ENCODE measurements around the gene FES.

FES gene

GRCh38 chr15:90915216-90915807, 31.0 kb downstream of the FES start:
- no peak overlapping the region for H3K4me3 ChIP-seq (ENCODE audit: low read depth, low read length)
- TF ChIP-seq CTCF (IDR thresholded peaks at IDR 0.05; ENCODE audit: insufficient read depth, low read depth, low read length, missing control alignments), result no peak
- no peak for DNase-seq (ENCODE audit: low read depth)

GRCh38 chr15:90915808-90916440, 31.6 kb downstream of the FES start:
- TF ChIP-seq CTCF (IDR thresholded peaks at IDR 0.05; ENCODE audit: insufficient read depth, low read depth, low read length, missing control alignments), result no peak
- no peak for DNase-seq (ENCODE audit: low read depth)
- H3K4me3 ChIP-seq (ENCODE audit: low read depth, low read length), result no peak overlapping the region

- no peak overlapping the region for H3K4me3 ChIP-seq (ENCODE audit: low read depth, low read length)
- TF ChIP-seq CTCF (IDR thresholded peaks at IDR 0.05; ENCODE audit: insufficient read depth, low read depth, low read length, missing control alignments), result no peak
Measured at GRCh38 chr15:90916461-90916860, 32.2 kb downstream of the FES start.

DNA sequence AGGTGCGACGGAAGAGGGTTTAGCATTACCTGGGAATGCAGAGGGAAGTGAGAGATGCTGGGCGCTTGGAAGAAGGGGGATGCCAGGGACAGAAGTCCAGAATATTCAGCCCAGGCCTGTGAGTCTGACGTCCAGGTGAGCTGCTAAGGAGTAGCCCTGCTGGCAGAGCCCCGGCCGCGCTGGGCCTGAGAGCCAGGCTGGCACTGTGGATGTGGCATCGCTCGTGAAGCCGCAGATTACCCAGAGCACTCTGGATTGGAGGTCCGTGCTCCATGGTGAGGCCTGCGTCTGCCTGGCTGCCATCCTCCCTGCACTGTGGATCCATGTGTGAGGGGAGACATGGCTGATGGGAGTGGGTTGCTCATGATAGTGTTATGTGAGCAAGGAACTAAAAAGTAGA, 33.3 kb downstream of the FES start:
- TF ChIP-seq CTCF (IDR thresholded peaks at IDR 0.05; ENCODE audit: insufficient read depth, low read depth, low read length, missing control alignments), result no peak
- DNase-seq (ENCODE audit: low read depth), result no peak
- no peak overlapping the region for H3K4me3 ChIP-seq (ENCODE audit: low read depth, low read length)

More at GRCh38 chr15:90916461-90916860, 32.2 kb downstream of the FES start:
- no peak for DNase-seq (ENCODE audit: low read depth)

DNA sequence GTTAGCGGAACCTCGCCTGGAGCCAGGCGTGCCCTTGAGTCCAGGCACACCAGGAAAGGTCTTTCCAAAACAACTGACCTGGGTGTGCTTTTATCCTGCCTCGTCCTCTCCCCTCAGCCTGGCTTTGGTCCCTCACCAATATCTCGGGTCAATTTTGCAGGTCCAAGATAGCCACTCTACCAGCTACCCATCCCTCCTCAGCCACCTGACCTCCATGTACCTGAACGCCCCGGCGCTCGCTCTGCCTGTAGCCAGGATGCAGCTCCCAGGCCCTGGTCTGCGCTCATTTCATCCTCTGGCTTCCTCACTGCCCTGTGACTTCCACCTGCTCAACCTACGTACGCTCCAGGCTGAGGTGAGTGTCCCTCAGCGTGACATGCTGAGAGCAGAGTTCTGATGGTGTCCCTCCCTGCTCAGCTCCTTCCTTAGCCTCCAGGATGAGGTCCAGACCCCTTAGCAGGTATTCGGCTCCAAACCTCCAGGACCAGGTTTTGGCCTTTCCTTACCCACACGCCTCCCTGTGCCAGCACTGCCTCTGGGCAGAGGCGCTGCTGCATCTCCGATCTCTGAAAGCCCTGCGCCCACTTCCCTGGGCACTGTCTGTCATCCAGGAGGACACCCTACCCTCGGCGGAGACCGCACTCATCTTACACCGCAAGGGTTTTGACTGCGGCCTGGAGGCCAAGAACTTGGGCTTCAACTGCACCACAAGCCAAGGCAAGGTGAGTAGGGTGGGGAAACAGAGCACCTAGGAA, 33.9 kb downstream of the FES start:
- TF ChIP-seq CTCF (IDR thresholded peaks at IDR 0.05; ENCODE audit: insufficient read depth, low read depth, low read length, missing control alignments), result no peak
- no peak overlapping the region for H3K4me3 ChIP-seq (ENCODE audit: low read depth, low read length)
- no peak for DNase-seq (ENCODE audit: low read depth)

- no peak overlapping the region for H3K4me3 ChIP-seq (ENCODE audit: low read depth, low read length)
- DNase-seq (ENCODE audit: low read depth), result no peak
- TF ChIP-seq CTCF (IDR thresholded peaks at IDR 0.05; ENCODE audit: insufficient read depth, low read depth, low read length, missing control alignments), result no peak
Measured at GRCh38 chr15:90918835-90919234, 34.5 kb downstream of the FES start.

All from GM12865 (cell line).